ENCODE measurements around the gene YWHAG.
"Not testable (repeated sequence)": the region's sequence is repeated elsewhere in the genome, so short reads cannot be mapped to it uniquely, and the experiment has no call there.

YWHAG gene

GRCh38 chr7:76358481-76359110, at the start of gene YWHAG:
TSS of gene YWHAG (minus strand) at chr7:76358991. CDS start at chr7:76358808, 183 bp downstream.
- peak; percentile 81 to 83 for DNase-seq (ENCODE audit: low read depth in 2 of 2)

- DNase-seq (ENCODE audit: low read depth in 2 of 2) = no peak
Measured at GRCh38 chr7:76408121-76408560, 49.4 kb upstream of the YWHAG start.

- no peak for DNase-seq (ENCODE audit: low read depth in 2 of 2)
Measured at GRCh38 chr7:76407718-76408117, 48.9 kb upstream of the YWHAG start.

DNA sequence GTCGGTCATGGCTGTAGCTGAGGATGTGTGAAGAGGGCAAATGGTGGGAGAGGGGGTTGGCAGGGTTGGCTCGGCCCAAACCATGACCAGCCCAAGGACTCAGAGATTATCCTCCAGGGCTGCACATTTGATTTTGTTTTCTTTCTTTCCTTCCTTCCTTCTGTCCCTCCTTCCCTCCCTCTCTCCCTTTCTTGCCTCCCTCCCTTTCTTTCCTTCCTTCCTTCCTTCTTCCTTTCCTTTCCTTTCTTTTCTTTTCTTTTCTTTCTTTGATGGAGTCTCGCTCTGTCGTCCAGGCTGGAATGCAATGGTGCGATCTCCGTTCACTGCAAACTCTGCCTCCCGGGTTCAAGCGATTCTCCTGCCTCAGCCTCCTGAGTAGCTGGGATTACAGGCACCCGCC, 46.9 kb upstream of the YWHAG start:
- no peak for DNase-seq (ENCODE audit: low read depth in 2 of 2)

DNA sequence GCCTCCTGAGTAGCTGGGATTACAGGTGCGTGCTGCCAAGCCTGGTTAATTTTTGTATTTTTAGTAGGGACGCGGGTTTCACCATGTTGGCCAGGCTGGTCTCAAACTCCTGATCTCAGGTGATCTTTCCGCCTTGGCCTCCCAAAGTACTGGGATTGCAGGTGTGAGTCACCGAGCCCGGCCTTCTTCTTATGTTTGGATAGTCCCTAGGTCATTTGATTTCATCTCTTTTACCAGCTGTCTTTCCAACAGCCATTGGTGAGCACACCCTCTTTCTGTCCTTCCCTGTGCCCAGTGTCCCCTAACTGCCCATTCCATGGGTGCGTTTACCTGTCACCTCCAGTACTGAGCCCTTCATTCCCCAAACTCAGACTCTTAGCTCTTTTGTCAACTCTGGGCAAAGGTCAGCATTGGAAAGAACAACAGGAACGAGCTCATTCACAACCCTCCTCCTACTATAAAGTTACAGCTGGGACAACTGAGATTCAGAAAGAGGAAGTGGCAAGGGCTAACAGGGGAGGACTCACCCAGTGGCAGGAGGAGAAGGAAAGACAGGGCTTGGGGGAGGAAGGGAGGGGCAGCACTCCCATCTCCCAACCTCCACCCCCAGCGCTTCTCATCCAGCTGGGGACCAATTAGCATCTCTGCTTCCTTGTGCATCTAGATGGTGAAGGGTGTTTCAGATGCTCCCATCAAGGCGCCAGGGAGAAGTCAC, 45.1 kb upstream of the YWHAG start:
- no peak for DNase-seq (ENCODE audit: low read depth in 2 of 2)

DNA sequence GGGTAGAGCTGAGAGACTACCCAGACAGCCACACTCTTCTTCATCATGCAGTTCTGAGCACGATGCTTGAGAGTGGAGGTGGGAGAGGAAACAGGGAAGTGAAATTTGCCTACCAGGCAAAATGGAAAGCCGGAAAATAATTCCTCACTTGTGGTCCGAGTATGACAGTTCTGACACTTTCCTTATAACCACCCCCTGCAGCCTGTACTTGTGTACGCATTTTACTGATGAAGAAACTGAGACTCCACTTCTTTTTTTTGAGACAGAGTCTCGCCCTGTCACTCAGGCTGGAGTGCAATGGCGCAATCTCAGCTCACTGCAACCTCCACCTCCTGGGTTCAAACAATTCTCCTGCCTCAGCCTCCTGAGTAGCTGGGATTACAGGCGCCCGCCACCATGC, 44.3 kb upstream of the YWHAG start:
- DNase-seq (ENCODE audit: low read depth in 2 of 2) = not testable (repeated sequence)

DNA sequence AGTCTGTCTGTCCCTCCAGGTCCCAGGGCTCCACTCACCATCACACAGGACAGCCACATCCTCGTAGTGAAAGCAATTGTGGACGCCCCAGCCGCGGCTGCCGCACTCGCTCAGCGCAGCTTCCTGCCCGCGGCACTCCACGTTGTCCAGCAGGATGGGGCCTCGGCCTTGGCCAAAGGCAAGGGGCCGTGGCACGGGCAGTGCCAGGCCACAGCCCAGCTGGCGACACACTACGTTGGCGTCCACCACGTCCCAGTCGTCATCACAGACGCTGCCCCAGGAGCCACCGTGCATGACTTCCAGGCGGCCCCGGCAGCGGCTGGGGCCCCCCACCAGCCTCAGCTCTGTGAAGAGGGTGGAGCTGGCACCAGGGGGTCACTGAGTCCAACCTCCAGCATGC, 41.5 kb upstream of the YWHAG start:
- DNase-seq (ENCODE audit: low read depth in 2 of 2) = no peak

DNA sequence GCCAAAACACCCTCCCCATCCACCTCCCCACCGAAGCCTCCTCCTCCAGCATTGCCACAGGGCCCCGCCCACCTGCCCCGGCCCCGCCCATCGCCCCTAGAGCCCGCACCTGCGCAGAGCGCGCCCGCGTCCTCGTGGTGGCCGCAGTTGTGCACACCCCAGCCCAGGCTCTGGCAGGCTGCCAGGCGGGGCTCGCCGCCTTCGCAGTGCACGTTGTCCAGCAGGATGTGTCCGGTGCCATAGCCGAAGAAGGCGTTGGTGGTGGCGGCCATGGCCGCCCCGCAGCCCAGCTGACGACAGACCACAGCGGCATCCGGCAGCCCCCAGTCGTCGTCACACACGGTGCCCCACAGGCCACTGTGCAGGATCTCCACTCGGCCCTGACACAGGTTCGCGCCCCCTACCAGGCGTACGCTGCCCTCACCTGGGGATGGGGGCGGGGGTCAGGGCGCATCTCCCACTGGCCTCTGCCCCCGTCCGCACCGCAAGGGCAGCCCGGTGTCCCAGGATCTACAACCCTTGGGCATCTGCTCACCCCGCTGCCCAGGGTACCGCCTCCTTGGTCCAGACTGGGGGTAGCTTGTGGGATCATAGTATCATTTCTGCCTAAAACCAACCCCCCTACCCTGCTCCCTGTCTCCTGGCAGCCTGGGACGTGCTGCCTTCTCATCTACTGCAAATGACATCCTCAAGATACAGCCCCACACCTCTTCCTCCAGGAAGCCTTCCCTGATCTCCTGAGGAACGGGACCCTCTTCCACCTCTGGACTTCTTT, 38.8 kb upstream of the YWHAG start:
- DNase-seq (ENCODE audit: low read depth in 2 of 2) = peak; percentile 82 to 87

GRCh38 chr7:76396864-76397263, 38.1 kb upstream of the YWHAG start:
- DNase-seq (ENCODE audit: low read depth in 2 of 2) = no peak

DNA sequence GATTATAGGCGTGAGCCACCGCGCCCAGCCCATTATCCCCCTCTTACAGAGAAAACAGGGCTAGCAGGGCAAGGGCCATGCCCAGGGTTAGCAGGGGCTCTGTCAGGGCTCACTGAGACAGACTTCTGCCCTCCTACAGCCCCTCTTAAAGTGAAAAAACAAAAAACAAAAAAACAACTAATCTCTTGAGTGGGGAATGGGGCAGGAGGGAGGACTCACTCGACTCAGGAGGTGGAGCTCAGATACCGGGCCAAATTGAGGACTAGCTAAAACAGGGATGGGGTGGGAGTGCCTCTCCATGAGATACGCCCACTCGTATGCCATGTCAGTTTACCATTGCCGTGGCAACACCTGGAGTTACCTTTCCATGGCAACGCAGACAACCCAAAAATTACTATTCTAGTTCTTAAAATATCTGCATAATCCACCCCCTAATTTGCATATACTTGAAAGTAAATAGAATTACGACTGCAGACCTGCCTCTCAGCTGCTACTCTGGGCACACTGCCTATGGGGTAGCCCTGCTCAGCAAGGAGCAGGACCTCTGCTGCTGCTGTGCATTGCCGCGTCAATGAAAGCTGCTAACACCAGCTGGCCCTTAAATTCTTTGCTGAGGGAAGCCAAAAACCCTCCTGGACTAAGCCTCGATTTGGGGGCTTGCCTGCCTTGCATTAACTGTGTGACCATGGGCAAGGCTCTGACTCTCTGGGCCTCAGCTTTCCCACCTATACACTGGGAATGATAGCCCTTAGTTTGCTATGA, 37.4 kb upstream of the YWHAG start:
- DNase-seq (ENCODE audit: low read depth in 2 of 2) = no peak

- DNase-seq (ENCODE audit: low read depth in 2 of 2) = not testable (repeated sequence)
Measured at GRCh38 chr7:76395605-76395964, 36.8 kb upstream of the YWHAG start.

DNA sequence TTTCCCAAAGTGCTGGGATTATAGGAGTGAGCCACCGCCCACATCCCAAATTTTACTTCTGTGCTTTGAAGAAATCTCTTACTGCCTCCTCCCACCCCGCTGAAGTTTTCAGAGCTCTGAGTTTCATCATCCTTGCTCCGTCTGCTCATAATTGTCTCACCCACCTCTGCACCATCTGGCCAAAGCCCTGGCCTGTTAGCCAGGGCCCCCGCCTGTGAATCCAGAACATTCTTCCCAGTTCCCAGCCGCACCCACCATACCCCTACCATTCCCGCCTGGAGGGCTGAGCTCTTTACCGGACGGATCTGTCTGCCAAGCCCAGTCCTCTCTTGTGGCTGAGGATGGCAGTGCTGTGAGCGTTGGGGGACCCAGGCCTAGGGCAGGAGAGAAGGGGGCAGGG, 36.2 kb upstream of the YWHAG start:
- DNase-seq (ENCODE audit: low read depth in 2 of 2) = no peak

- DNase-seq (ENCODE audit: low read depth in 2 of 2) = peak; percentile 87 to 93
Measured at GRCh38 chr7:76393116-76394031, 34.6 kb upstream of the YWHAG start.

GRCh38 chr7:76392531-76393115, 33.8 kb upstream of the YWHAG start:
- no peak for DNase-seq (ENCODE audit: low read depth in 2 of 2)

GRCh38 chr7:76390092-76390491, 31.3 kb upstream of the YWHAG start:
- no peak for DNase-seq (ENCODE audit: low read depth in 2 of 2)

DNA sequence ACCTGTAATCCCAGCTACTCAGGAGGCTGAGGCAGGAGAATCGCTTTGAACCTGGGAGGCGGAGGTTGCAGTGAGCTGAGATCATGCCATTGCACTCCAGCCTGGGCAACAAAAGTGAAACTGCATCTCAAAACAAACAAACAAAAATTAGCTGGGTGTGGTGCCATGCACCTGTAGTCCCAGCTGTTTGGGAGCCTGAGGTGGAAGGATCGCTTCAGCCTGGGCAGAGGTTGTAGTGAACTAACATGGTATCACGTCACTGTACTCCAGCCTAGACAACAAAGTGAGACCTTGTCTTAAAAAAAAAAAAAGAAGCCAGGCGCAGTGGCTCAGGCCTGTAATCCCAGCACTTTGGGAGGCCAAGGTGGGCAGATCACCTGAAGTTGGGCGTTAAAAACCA, 29.0 kb upstream of the YWHAG start:
- not testable (repeated sequence) for DNase-seq (ENCODE audit: low read depth in 2 of 2)

- DNase-seq (ENCODE audit: low read depth in 2 of 2) = no peak
Measured at GRCh38 chr7:76386691-76387260, 28.0 kb upstream of the YWHAG start.

DNA sequence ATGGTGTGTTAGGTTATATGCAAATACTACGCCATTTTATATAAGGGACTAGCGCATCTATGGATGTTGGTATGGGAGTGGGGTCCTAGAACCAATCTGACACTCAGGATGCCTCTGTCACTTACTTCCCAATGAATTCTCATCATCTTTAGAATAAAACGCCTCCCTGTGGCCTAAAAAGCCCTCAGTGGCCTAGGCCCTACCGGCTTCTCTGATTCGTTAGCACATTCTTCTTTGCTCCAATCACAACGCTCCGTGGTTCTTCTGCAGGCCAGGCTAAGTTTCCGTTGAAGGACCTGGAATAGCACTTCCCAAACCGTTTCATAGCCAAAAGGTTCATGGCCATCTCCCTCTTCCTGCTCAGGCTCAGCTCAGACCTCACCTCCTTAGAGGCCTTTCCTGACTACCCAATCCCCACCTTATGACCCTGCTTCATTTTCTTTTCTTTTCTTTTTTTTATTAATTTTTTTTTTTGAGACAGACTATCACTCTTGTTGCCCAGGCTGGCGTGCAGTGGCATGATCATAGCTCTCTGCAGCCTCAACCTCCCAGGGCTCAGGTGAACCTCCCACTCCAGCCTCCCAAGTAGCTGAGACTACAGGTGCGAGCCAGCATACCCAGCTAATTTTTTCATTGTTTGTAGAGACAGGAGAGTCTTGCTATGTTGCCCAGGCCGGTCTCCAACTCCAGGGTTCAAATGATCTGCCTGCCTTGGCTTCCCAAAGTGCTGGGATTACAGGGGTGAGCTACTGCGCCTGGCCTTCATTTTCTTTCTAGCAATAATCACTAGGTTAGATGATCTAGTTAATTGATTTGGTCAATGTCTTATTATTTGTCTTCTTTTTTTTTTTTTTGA, 24.5 kb upstream of the YWHAG start:
- DNase-seq (ENCODE audit: low read depth in 2 of 2) = no peak

- no peak for DNase-seq (ENCODE audit: low read depth in 2 of 2)
Measured at GRCh38 chr7:76381814-76382213, 23.0 kb upstream of the YWHAG start.
